Gastroesophageal sphincter (tissue), 4 donors: ENCODE measurements around the gene FBP2. TPM values are rescaled to one million over a fixed set of nuclear protein-coding genes. Genes with fewer than 3 reads are reported as not detected.

Experiments used
- ATAC-seq: fragments of 150-250 bp; one replicate; pipeline ENCODE4 v1.9.1; 2016; ENCODE audit warnings: mild to moderate bottlenecking, moderate library complexity
- H3K27ac ChIP-seq, 4 donors: fragments of 200-600 bp; sonication (generic) in 3 of 4; 1 replicate in 3 of 4; 2 replicates in 1 of 4; pipeline ENCODE4 v1.5.1; 2016 to 2019
- H3K27me3 ChIP-seq: fragments of 200-600 bp; sonication (generic); one replicate; pipeline ENCODE4 v1.5.1; 2019
- H3K36me3 ChIP-seq, 2 donors: fragments of 200-600 bp; sonication (generic); one replicate each; pipeline ENCODE4 v1.5.1; 2019; ENCODE audit warnings: control low read depth in 1 of 2
- H3K4me1 ChIP-seq, 3 donors: fragments of 200-600 bp; sonication (generic); 1 replicate in 2 of 3; 2 replicates in 1 of 3; pipeline ENCODE4 v1.5.1; 2016 to 2019; ENCODE audit warnings: control low read depth in 2 of 3
- H3K4me3 ChIP-seq, 2 donors: fragments of 200-600 bp; sonication (generic); one replicate each; pipeline ENCODE4 v1.5.1; 2019; ENCODE audit warnings: mild to moderate bottlenecking in 1 of 2, moderate library complexity in 1 of 2
- H3K9me3 ChIP-seq, 3 donors: fragments of 200-600 bp; sonication (generic); one replicate each; pipeline ENCODE4 v1.5.1; 2017 to 2019; ENCODE audit warnings: control low read depth in 2 of 3
- CTCF ChIP-seq, 4 experiments: fragments of 200-600 bp in 2 of 4; fragments of 450-650 bp in 2 of 4; sonication (generic) in 1 of 4; IDR thresholded peaks; one replicate each; pipeline ENCODE4 v1.5.1; 2017 to 2019; ENCODE audit warnings: antibody characterized with exemption in 4 of 4, mild to moderate bottlenecking in 2 of 4, moderate library complexity in 2 of 4
- EP300 ChIP-seq: sonication (generic); formaldehyde crosslinking; IDR thresholded peaks from one replicate; pipeline ENCODE4 v1.6.1; 2017; ENCODE audit warnings: antibody characterized with exemption, mild to moderate bottlenecking
- POLR2A ChIP-seq, 2 donors: fragments of 450-650 bp; IDR thresholded peaks; one replicate each; pipeline ENCODE4 v1.6.1; 2017; ENCODE audit warnings: antibody characterized with exemption in 2 of 2, mild to moderate bottlenecking in 2 of 2, moderate library complexity in 1 of 2
- POLR2AphosphoS5 ChIP-seq: sonication (generic); formaldehyde crosslinking; IDR thresholded peaks from one replicate; pipeline ENCODE4 v1.6.1; 2017; ENCODE audit warnings: antibody characterized with exemption
- WGBS, 2 donors: methylation state at CpG; one replicate each; pipeline ENCODE4 v1.1.5; 2018; ENCODE audit warnings: low coverage in 1 of 2; 5-methylcytosine and 5-hydroxymethylcytosine counted together
- total RNA-seq, 4 donors: library from RNA; depleted of rRNA; stranded (reverse); fragments of >200 nt; gene quantifications; one replicate each; pipeline ENCODE4 v1.1.0, GENCODE V29; 2016

The FBP2 gene
- total RNA-seq, 4 donors from 2014 or later, result not detected

GRCh38 chr9:94611638-94612068, 18.0 kb upstream of the FBP2 start:
- Histone ChIP-seq H3K27me3 (peaks cover 9% of the 10 kb centered on the region), H3K9me3 (no peaks in the 10 kb centered on the region), H3K4me1 (no peaks in the 10 kb centered on the region), H3K36me3 (no peaks in the 10 kb centered on the region), H3K4me3 (no peak overlapping the region), H3K27ac (no peak overlapping the region)
- WGBS, 2 donors, result 92 to 93% methylated on average over 3 of the region's 3 CpGs
- no peak for ATAC-seq
- TF ChIP-seq POLR2A (IDR thresholded peaks at IDR 0.05) (no peak), EP300 (no peak), POLR2AphosphoS5 (no peak), CTCF (IDR thresholded peaks at IDR 0.05) (no peak)

DNA sequence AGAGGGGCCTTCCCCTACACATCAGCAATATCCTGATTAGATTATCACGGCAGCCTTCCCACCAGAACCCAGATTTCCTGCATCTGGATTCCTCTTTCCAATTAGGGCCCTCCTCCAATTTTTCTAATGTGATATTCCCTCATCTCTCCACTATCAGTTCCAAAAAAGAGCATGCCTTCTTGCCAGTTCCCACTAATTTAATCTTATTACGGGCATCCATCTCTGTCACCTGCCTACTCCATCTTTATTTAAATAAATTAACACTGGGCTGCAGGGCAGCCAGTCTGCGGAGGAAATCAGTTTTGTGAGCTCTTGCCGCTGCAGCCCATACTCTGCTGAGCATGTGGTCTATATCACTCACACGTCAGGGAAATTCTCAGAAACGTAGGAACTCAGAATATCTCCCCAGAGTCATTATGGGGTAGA, 16.6 kb upstream of the FBP2 start:
- Histone ChIP-seq H3K27me3 (peaks cover 18% of the 10 kb centered on the region), H3K4me3 (no peak overlapping the region), H3K27ac (no peak overlapping the region), H3K4me1 (no peaks in the 10 kb centered on the region), H3K36me3 (no peaks in the 10 kb centered on the region), H3K9me3 (no peaks in the 10 kb centered on the region)
- WGBS, 2 donors, result 47 to 54% methylated on average over 6 of the region's 6 CpGs
- no peak for TF ChIP-seq CTCF (IDR thresholded peaks at IDR 0.05)
- no peak for TF ChIP-seq EP300
- TF ChIP-seq POLR2AphosphoS5, result no peak
- TF ChIP-seq POLR2A (IDR thresholded peaks at IDR 0.05), result no peak
- ATAC-seq, result no peak

GRCh38 chr9:94607423-94607691, 13.7 kb upstream of the FBP2 start:
- TF ChIP-seq POLR2AphosphoS5 (no peak), EP300 (no peak), POLR2A (IDR thresholded peaks at IDR 0.05) (no peak), CTCF (IDR thresholded peaks at IDR 0.05) (no peak)
- WGBS, 2 donors, result 90 to 94% methylated on average over 2 to 8 of the region's 8 CpGs
- ATAC-seq, result no peak

DNA sequence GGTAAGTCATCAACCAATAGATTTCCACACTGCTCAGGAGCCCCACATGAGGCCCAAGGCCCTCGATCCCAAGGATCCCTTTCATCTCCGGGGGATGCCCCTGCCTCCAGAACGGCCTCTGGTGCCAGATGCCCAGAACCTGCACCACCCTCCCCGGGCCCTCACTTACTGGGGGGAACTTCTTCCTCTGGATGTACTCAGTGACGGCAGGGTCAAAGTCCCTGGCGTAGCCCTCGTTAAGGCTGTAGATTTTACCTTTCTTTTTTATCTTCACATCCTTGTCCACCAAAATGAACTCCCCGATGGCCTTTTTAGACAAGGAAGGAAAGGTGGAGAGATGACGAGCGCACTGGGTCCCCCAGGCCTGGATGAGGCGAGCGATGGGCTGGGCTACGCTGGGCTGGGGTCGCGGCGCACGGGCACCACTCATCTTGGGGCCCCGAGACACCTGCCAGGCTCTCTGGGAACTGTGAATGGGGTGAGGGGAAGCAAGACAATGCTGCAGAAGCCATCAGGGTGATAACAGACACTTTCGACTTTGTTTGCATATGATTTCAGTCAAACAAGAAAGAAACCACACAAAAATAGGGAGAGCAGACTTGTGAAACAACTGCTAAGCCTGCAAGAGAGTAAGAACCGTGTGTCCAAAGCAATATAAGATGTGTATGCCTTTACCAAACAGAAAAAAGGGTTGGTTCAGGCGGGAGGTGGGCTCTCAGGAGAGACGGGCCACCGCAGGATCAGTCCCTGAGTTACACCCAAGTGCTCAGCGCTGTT, 13.2 kb upstream of the FBP2 start:
- ATAC-seq, result no peak
- WGBS, 2 donors, result 89 to 93% methylated on average over 5 to 17 of the region's 24 CpGs
- Histone ChIP-seq H3K27me3 (peaks cover 17% of the 10 kb centered on the region), H3K27ac (no peak overlapping the region), H3K36me3 (no peaks in the 10 kb centered on the region), H3K9me3 (no peaks in the 10 kb centered on the region), H3K4me3 (no peak overlapping the region), H3K4me1 (peaks cover 0 to 9% (median 0%) of the 10 kb centered on the region in 3 donors)
- TF ChIP-seq EP300, result no peak
- no peak for TF ChIP-seq POLR2AphosphoS5
- no peak for TF ChIP-seq POLR2A (IDR thresholded peaks at IDR 0.05)
- TF ChIP-seq CTCF (IDR thresholded peaks at IDR 0.05), result no peak

More at GRCh38 chr9:94607423-94607691, 13.7 kb upstream of the FBP2 start:
- Histone ChIP-seq H3K9me3 (no peaks in the 10 kb centered on the region), H3K27ac (no peak overlapping the region), H3K4me1 (peaks cover 0 to 9% (median 0%) of the 10 kb centered on the region in 3 donors), H3K4me3 (no peak overlapping the region), H3K27me3 (peaks cover 18% of the 10 kb centered on the region), H3K36me3 (no peaks in the 10 kb centered on the region)
